HCT116 (cell line): ENCODE data around the gene AP1M1.

ENCODE experiments used
- CTCF ChIP-seq, 3 experiments: fragments of 200-600 bp in 1 of 3; sonication (generic) in 1 of 3; IDR thresholded peaks in 2 of 3; conservative IDR thresholded peaks in 1 of 3; 2 replicates each; pipeline ENCODE4 v1.5.1; 2012 to 2017; ENCODE audit warnings: low read depth in 2 of 3, low read length in 2 of 3, antibody characterized with exemption in 1 of 3, borderline replicate concordance in 1 of 3, control low read depth in 1 of 3, mild to moderate bottlenecking in 1 of 3, mixed read lengths in 1 of 3, mixed run types in 1 of 3, moderate library complexity in 1 of 3; ENCODE audit not compliant: insufficient read depth in 1 of 3
- EGR1 ChIP-seq: IDR thresholded peaks from 2 replicates; pipeline ENCODE4 v1.6.1; 2012; ENCODE audit warnings: low read depth
- POLR2A ChIP-seq: IDR thresholded peaks from 2 replicates; pipeline ENCODE4 v1.7.0; 2011; ENCODE audit warnings: borderline replicate concordance; ENCODE audit not compliant: insufficient read depth, insufficient read length; ENCODE audit errors: extremely low read depth
- POLR2AphosphoS5 ChIP-seq: IDR thresholded peaks from 2 replicates; pipeline ENCODE4 v1.6.1; 2011; ENCODE audit warnings: mild to moderate bottlenecking, low read depth, low read length, moderate library complexity
- REST ChIP-seq: IDR thresholded peaks from 2 replicates; pipeline ENCODE4 v1.6.1; 2012; ENCODE audit warnings: low read depth
- SIN3A ChIP-seq: IDR thresholded peaks from 2 replicates; pipeline ENCODE4 v1.6.1; 2012; ENCODE audit warnings: low read depth
- TCF7L2 ChIP-seq: IDR thresholded peaks from 2 replicates; pipeline ENCODE4 v1.7.0; 2011; ENCODE audit warnings: borderline replicate concordance, inconsistent platforms; ENCODE audit not compliant: insufficient read depth, insufficient read length; ENCODE audit errors: extremely low read depth
- YY1 ChIP-seq: IDR thresholded peaks from 2 replicates; pipeline ENCODE4 v1.6.1; 2011; ENCODE audit warnings: low read length, low read depth, moderate library complexity, mild to moderate bottlenecking; ENCODE audit not compliant: insufficient replicate concordance; ENCODE audit errors: extremely low read depth

GRCh38 chr19:16249826-16250404 lies 52.2 kb downstream of the AP1M1 start:
- TF ChIP-seq SIN3A (no peak), POLR2AphosphoS5 (no peak), REST (no peak), EGR1 (no peak), TCF7L2 (no peak), CTCF (IDR thresholded peaks at IDR 0.05 in 2 of 3, conservative IDR thresholded peaks at IDR 0.05 in 1 of 3; ENCODE audit: borderline replicate concordance in 1 of 3, insufficient read depth in 1 of 3, low read depth in 2 of 3, low read length in 2 of 3) (no peak), YY1 (no peak), POLR2A (no peak)
